ENCODE data around the gene PAX2.

Gene PAX2

DNA sequence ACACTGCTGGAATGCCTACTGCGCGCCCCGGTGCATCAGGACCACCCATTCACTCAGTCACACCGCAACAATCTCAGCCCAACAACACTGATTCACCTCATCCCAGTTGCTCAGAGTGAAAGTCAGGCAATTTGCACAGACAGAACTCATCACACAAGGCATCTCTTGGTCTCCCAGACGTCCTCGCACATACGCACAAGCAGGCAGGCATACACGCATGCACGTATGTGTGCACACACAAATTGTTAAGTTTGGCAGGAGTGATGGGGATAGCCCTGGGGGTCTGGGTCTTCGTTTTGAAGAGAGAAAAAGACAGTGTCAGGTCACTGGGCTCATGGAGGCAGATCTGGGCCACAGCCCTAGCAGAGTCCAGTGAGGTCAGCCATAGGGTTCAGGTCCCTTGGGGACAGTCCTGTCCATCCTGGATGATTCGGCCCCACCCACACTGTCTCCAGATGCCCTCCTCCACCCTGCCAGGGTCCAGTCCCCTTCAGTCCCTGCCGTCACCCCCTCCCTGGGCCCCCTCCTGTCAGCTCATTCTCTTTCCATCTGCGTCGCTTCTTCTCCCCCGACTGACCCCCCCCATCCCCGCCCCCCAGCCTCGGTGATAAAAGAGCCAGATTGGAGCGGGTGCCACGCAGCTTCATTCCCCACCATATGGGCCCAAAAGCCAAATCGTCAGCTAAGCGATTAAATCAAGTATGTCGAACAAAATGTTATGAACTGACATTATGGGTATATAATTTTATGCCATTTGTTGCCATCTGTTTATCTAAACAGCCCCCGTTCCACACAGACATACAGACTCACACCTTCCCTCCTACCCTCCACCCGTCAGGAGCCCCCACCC lies 118.9 kb downstream of the PAX2 start:
- DNase-seq = peak; percentile 25

DNA sequence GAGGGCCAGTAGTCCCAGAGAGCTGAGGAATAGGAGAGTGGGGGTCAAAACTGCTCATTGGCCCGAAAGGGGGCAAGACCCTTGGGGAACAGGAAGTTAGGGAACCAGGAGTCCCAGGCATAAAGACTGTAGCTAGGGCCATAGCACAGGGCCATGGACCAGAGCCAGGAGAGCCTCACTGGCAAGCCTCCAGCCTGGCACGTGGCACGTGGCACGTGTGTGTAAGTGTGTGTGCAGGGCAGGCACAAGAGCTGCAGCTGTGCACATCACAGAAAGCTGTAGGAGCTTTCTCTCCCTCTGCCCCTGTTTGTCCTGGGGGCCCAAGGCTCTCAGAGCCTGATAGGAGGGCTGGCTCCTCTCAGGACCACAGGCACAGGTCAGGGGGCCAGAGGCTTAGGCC lies 119.6 kb downstream of the PAX2 start:
- no peak for DNase-seq

DNA sequence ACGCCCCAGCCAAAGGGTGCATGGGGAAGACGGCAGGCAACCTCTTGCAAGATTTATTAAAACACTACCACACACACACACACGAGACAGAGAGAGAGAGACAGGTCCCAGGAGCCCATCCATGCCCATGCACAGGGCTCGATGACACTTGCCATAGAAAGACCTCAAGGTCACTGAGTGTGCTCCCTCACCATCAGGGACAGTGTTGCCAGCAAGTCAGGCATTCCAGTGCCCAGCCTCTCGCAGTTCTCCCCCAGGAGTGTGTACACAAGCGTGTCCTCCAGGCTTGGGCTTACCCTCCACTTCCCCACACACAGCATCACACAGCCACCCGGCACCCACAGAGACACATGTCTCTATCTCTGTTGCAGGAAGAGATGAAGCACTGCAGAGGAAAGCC lies 120.6 kb downstream of the PAX2 start:
- no peak for DNase-seq

DNA sequence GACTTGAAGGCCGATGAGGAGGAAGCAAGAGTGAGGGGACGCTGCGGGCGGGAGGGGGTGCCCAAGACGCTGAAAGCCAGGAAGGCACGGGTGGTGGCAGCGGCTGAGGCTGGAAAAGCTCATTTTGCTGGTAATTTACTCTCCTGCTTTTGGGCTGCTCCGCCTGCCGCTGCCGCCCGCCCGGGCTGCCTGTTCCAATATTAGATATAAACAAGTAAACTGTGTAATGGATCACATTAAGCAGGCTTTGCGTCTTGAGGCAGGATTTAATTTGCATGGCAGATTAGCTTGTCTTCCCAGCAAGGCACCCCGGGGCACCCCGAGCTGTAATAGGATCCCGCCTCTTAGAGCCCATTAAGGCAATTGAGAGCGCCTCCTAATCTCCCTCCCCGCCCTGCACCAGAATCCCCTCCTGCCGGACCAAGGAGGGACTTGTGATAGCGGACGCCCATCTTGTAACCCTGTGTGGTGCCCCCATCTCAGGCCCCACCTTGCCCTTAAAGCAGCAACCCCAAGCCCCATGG lies 121.3 kb downstream of the PAX2 start:
- peak; percentile 54 for DNase-seq

DNA sequence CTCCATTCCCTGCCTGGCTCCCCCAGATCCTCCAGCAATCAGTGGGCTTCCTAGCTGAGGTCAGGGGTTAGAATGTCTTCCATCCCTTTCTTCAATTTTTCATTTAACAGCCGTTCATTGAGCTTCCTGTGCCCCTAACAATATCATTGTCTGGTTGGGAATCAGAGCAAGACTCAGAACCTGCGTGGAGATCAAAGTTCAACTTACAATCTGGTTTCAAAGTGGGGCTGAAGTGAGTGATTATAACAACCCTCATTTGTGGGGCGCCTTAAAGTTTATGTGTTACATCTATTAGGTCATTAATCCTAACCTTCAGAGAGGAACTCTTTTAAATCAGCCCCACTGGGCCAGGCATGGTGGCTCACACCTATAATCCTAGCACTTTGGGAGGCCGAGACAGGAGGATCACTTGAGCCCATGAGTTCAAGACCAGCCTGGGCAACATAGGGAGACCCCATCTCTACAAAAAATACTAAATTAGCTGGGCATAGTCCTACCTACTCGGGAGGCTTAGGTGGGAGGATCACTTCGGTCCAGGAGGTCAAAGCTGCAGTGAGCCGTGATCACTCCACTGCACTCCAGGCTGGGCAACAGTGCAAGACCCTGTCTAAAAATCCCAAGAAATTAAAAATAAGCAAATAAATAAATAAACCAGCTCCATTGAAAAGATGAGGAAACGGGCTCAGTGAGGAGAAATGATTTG lies 122.0 kb downstream of the PAX2 start:
- no peak for DNase-seq

DNA sequence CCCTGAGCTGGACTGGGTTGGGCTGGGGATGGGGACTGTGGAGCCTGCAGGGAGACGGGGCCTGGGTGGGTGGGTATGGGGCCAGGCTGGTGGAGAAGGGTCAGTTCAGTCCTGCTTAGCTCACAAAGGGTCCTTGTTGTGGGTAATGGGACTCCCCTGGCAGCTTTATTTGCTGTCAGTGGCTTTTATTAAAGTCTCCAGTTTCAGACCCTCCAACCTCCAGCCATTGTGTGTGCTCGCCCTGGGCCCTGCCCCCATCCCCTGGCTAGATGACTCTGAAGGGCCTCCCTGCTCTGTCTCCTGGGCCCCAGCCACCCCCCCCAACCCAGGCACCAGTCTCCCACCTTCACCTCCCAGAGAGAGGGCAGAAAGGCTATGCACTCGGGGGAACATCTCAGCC lies 123.0 kb downstream of the PAX2 start:
- DNase-seq = no peak

DNA sequence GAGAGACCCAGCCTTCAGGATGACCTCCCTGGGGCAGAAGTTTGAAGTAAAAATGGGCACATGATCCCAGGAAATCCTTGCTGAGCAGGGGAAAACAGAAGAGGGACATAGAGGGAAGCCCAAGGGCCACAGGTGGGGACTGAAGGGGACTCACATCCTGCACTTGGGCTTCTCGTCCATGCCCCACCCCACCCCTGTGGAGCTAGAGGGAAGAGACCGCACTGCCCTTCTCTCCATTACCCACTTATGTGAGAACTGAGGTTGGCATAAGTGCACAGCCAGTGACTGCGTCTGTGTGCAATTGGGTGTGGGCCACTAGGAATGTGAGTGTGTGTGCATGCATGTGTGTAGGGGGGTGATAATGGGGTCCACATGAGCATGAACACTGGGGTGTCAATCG lies 124.0 kb downstream of the PAX2 start:
- DNase-seq = no peak

DNA sequence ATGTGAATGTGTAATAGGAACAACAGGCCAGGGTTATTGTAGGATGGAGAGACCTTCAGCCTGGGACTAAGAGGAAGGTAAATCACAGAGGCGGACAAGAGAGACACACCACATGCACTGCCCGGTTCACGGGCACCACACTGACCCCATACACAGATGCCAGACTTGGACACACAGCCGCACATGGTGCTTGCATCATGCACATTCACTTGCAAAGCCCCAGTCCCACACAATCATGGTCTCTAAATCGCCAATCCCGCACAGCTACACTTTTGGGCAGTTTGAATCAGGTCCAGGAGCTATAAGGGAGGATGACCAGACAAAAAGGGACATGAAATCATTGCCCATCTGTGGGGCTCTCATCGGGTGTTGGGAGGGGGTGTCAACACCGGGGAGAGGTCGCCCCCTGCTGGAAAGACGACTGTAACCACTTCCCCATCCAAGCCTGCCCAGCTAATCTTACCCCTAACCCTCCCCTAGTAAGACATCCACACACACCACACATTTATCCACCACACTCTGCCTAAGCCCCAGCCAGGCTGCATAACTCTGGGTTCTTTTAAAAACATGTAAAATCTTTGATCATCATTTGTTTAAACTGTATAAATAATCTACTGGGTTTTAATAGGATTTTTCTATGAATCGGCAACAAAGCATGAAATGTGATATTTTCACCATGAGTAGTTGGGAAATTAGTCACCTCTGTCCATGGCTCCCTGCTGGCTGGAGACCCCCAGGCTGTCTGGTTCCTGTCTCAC lies 126.8 kb downstream of the PAX2 start:
- DNase-seq = no peak

DNA sequence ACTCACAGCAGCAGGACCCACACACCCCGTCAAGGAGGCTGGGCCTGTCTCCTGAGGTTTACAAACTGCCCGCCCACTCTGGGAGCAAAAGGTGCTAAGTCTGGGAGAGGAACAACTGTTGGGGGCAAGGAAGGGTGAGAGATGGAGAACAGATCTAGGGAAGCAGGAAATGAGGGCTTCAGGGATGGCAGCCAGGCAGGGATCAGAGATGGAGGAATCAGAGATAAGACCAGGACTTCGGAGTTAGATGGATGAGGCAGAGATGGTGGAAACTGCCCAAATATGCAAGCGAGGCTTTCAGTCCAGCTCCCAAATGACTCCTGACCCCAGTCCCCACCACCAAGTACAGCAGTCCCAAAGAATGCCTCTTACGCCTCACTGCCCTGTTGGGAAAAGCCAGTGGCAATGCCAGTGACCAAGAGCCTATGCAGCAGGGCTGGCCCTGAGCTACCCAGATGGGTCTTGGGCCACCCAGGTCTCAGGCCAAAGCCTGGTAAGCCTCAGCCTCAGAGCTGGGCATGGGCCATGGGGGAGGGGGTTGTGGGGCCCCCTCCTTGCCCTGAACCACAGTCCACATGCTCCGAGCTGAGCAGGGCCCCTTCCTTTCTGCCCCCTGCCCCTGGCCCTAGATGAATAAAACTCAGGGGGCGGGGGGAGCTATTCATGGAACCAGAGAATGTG lies 127.9 kb downstream of the PAX2 start:
- no peak for DNase-seq

DNA sequence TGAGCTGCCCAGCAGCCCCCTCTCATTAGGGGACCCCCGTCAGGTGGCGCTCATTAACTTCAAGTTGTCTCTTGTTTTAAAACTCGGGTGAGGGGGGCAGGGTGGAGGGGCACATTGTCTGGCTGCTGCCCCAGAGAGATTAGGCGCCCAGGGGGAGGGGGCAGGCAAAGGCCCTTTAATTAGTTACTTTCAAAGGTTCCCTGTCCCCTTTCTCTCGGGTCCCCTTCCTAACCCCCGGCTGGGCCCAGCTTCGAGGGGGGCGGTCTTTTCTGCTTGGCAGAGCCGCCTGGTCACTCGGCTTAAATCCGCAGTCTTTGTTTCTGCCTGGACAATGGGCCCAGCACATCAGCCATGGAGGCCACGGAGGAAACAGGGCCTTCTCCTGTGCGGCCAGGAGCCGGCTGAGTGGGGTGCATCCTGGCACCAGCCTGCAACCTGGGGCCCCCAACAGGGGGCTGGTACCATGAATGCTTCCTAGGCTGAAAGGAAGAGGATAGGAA lies 128.5 kb downstream of the PAX2 start:
- no peak for DNase-seq

DNA sequence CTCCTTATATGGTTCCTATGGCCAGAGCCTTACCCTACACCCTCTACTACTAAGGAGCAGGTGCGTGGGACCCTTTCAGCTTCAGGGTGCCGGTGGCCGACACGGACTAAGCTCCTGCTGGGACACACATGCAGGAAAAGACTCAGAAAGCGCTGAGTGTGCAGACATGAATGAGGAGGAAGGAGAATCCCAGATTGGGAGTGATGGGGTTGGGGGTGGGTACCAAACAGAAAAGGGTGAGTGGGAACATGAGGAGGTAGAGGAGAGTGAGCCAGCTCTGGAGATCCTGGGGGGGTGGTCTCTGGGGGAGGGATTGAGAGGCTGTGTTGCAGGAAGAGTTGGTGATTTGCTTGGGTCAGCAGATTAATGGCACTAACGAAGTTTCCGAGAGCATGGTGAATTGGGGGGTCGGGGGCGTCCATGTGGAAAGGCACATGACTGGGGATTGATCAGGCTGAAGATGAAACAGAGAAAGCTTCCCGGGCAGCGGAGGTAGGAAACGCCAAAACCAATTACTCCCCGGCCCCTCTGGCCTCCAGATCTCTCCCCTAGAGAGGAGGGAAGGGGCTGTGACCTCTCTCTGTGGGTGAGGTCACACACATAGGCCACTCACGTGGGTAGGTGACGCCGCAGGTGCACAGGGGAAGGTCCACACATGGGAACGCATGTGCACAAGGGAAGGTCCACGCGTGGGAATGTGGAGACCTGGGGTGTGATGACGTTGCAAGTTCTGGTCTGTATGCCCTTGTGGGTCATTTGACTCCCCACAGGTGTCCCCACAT lies 129.5 kb downstream of the PAX2 start:
- DNase-seq = no peak

DNA sequence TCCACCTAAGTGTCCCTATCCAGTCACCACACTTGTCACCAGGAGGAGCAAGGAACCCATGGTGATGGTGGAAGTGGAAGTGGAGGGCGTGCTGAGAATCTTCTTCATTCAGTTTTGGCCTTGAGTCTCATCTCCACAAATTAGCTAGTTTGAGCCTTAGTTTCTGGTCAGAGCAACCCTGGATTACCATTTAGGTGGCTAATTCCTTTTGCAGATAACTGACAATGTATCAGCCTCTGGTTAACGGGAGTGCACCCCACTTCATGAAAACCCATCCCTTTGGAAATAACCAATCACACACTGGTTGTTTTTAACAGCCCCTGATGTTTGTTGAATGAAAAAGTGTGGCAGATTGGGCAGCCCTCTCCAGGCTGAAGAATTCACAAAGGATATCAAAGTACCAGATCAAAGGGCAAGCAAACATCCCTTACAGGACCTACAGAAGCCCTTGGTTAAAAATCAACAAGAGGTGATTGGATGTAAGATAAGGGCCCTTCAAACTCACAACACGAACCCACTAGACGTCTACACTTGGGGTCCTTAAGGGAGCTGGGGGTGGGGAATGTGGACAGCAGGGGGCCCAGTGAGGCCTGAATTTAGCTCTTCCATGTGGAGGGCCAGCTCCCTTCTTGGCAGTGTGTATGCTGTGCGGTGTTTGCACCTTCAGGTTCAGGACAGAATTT lies 130.2 kb downstream of the PAX2 start:
- DNase-seq = no peak

DNA sequence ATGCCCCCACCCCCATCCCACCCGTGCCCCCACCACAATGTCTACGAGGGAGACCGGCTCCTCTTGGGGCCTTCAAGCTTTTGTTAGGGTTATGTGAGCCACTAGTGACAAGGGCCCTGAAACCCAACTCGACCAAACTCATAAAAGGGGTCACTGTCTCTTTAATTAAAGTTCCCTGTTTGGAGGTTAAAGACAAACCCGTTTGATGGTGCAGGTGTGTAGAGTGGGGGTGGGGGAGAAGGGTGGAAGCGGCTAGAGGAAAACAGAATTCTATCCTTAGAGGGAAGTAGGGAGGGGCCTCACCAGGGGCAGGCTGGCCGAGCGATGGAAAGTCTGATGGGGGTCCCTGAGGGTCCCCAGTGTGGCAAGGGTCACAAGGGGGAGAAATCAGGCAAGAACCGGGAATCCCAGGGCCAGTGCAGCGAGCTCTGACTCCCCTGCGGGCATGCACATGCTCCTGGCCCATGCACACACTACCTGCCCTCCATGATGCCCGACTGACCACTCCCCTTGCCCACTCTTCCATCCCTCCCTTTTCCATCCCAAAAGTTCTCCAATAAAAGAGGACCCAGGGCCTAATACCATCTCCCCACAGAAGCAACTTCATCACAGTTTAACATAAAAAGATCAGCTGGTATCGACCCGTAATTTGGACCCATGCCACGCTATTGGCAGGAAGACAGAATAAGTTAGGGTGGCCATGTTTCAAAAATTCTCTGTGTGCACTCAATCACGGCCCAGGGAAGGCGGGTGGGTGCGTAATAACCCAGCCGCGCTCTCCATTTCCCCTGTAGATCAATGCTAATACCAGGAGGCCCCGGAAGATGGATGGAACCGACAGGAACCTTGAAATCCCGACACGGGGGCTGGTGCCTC lies 131.4 kb downstream of the PAX2 start:
- DNase-seq = no peak

DNA sequence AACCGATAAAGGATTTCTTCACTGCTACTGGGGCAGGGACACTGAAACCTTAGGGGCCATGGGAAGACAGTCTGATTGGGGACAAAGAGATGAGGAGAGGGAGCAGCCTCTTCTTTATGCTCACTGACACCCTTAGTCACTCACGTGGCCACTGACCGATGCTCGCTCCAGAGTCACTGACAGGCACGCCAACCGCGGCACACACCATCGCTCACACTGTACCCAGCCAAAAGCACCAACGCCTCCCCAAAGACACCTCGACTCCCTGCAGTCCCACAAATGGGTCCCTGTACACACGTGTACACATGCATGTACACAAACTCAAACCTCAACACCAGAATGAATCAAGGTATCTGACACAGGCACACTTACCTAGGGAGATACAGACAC lies 132.1 kb downstream of the PAX2 start:
- no peak for DNase-seq

DNA sequence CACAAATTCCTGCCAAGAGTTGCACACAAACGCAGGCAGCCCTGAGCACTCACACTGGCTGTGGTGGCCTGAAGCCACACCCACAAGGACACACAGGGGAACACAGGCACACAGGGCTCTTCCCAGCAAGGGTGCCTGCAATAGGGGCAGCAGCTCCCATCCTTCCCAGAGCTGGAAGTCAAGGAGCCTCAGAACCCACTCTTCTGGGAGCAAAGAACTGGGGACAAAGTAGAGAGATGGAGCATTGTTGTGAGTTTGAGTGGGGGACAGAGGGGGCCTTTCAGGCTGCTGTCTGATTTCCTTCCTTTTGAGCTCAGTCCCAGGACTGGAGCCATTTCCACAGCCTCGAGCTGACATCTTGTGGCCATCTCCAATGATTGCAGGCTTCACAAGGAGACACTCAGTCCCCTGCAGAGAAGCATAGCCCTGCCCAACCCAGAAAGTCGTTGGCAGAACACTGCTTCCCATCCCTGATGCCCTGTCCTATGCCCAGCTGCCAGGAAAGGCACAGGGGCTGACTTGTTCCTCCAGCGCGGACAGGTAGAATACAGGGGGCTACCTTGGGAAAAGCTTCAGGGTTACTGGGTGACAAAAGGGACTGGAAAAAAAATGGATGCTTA lies 133.0 kb downstream of the PAX2 start:
- DNase-seq = no peak

Data from NCI-H524 treated with DMSO at 0.1 percent for 48 hours (cell line).